ENCODE data around the gene RORC. TPM values are rescaled to one million over a fixed set of nuclear protein-coding genes. Genes with fewer than 3 reads are reported as not detected.
"Not testable (repeated sequence)": the region's sequence is repeated elsewhere in the genome, so short reads cannot be mapped to it uniquely, and the experiment has no call there.

RORC gene
- total RNA-seq, 1 donor from 2014 or later: not detected

DNA sequence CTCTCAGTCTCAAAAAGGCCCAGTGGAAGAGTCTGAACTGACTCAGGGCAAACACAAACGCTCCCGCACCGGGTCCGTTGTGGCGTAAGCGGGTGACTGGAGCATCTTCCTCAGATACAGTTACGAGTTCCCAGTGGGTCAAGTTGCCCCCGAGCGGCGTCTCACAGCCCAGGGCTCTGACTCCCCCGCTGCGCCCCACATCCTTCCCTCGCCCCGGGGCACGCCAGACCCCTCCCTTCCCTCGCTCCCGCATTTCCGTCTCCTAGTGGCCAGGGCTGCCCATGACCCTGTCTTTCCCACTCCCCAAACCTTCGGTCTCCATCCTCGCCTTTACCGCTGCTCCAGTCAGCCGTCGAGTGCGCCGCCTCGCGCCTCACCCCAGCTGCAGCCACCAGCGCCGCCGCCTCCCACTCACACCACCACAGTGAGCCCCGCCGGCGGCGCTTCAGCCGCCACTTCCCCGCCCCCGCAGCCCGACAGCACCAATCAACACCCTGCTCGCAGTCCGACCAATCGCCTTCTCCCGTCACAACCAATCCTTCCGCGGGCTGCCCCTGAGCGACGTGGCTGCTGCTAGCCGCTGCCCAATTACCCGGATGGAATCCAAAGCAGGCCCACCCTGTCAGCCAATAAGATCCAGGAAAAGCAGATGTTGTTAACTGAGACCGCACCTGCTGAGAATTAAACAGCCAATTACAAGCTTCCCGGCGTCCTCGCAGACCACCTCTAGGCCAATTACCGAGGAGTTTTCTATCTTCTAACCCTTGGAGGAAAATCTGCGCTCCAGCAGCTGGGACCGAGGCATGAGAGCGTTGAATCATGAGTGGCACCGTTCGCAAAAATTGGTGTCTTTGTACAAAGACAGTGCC lies 41.3 kb downstream of the RORC start, which contains the start of gene TDRKH:
TDRKH (minus strand) TSS at position 430 of the 869 bp plus-strand sequence. CDS start 7,478 bp downstream, outside the sequence.
- peak; percentile 95 for DNase-seq (ENCODE audit: low spot score, unreplicated experiment)
- Mint-ChIP-seq H3K27ac (peak within 1 kb of the TSS; percentile 96), H3K4me3 (ENCODE audit: low read depth) (peak within 1 kb of the TSS; percentile 86), H3K9me3 (ENCODE audit: low read depth) (no peaks in the 10 kb centered on the region), H3K4me1 (ENCODE audit: low read depth) (peaks cover 7% of the 10 kb centered on the region), H3K36me3 (ENCODE audit: insufficient read depth) (no peaks in the 10 kb centered on the region), H3K27me3 (no peaks in the 10 kb centered on the region)
- TF ChIP-seq, protein P1, sequence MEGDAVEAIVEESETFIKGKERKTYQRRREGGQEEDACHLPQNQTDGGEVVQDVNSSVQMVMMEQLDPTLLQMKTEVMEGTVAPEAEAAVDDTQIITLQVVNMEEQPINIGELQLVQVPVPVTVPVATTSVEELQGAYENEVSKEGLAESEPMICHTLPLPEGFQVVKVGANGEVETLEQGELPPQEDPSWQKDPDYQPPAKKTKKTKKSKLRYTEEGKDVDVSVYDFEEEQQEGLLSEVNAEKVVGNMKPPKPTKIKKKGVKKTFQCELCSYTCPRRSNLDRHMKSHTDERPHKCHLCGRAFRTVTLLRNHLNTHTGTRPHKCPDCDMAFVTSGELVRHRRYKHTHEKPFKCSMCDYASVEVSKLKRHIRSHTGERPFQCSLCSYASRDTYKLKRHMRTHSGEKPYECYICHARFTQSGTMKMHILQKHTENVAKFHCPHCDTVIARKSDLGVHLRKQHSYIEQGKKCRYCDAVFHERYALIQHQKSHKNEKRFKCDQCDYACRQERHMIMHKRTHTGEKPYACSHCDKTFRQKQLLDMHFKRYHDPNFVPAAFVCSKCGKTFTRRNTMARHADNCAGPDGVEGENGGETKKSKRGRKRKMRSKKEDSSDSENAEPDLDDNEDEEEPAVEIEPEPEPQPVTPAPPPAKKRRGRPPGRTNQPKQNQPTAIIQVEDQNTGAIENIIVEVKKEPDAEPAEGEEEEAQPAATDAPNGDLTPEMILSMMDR (IDR thresholded peaks at IDR 0.05; ENCODE audit: unreplicated experiment): peak; percentile 43

DNA sequence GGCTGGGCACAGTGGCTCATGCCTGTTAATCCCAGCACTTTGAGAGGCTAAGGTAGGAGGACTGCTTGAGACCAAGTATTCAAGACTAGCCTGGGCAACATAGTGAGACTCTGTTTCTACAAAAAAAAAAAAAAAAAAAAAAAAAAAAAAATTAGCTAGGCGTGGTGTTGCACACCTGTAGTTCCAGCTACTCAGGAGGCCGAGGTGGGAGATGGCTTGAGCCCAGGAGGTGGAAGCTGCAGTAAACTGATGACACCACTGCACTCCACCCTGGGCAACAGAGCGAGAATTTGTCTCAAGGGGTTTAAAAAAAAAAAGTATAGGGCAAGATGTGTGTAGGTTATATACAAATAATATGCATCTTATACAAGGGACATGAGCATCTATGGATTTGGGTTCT lies 43.9 kb downstream of the RORC start:
- DNase-seq (ENCODE audit: low spot score, unreplicated experiment): no peak
- H3K4me1 Mint-ChIP-seq (ENCODE audit: low read depth): peaks cover 7% of the 10 kb centered on the region
- H3K27me3 Mint-ChIP-seq: no peaks in the 10 kb centered on the region
- H3K9me3 Mint-ChIP-seq (ENCODE audit: low read depth): no peaks in the 10 kb centered on the region
- H3K27ac Mint-ChIP-seq: no peak overlapping the region
- H3K36me3 Mint-ChIP-seq (ENCODE audit: insufficient read depth): no peaks in the 10 kb centered on the region
- TF ChIP-seq, protein P1 (IDR thresholded peaks at IDR 0.05; ENCODE audit: unreplicated experiment): no peak
- no peak overlapping the region for H3K4me3 Mint-ChIP-seq (ENCODE audit: low read depth)

DNA sequence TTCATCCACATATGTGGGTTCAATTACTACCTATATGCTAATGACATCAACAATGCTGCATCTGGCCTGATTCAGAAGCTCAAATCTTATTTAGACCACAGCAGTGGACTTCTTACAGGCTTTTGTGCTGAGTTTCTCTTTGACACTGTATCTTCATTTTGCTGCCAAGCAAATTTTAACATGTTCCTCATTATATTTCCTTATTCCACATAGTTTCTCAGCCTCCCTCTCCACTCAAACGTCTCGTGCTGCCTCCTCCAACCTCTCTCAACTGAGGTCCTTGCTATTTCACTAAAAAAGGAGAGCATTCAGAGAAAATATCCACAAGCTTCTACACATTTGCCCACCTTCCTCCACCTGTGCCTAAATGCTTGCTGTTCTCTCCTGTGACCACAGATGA lies 47.8 kb downstream of the RORC start:
- no peak overlapping the region for H3K27ac Mint-ChIP-seq
- no peaks in the 10 kb centered on the region for H3K4me1 Mint-ChIP-seq (ENCODE audit: low read depth)
- H3K27me3 Mint-ChIP-seq: no peaks in the 10 kb centered on the region
- TF ChIP-seq, protein P1 (IDR thresholded peaks at IDR 0.05; ENCODE audit: unreplicated experiment): no peak
- peaks cover 4% of the 10 kb centered on the region for H3K36me3 Mint-ChIP-seq (ENCODE audit: insufficient read depth)
- no peaks in the 10 kb centered on the region for H3K9me3 Mint-ChIP-seq (ENCODE audit: low read depth)
- no peak overlapping the region for H3K4me3 Mint-ChIP-seq (ENCODE audit: low read depth)
- DNase-seq (ENCODE audit: low spot score, unreplicated experiment): no peak

DNA sequence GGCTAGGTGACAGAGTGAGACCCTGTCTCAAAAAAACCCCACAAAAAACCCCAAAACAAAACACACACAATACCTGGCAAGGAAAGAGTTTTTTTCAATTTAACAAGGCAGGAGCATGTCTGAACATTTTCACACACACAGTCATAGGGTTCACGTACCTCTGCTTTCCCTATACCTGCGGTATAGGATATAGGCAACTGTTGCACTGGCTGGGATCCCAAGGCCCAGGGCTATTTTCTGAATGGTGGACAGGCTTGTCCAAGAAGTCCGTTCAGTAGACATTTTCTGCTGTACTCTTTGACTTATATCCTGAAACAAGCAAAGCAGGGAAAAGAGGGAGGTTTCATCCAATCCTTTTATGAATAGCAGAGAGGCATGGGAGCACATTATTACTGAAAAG lies 48.9 kb downstream of the RORC start:
- Mint-ChIP-seq H3K27me3 (no peaks in the 10 kb centered on the region), H3K27ac (no peak overlapping the region), H3K9me3 (ENCODE audit: low read depth) (no peaks in the 10 kb centered on the region), H3K4me1 (ENCODE audit: low read depth) (no peaks in the 10 kb centered on the region), H3K4me3 (ENCODE audit: low read depth) (no peak overlapping the region), H3K36me3 (ENCODE audit: insufficient read depth) (peaks cover 10% of the 10 kb centered on the region)
- no peak for DNase-seq (ENCODE audit: low spot score, unreplicated experiment)
- TF ChIP-seq, protein P1 (IDR thresholded peaks at IDR 0.05; ENCODE audit: unreplicated experiment): no peak

DNA sequence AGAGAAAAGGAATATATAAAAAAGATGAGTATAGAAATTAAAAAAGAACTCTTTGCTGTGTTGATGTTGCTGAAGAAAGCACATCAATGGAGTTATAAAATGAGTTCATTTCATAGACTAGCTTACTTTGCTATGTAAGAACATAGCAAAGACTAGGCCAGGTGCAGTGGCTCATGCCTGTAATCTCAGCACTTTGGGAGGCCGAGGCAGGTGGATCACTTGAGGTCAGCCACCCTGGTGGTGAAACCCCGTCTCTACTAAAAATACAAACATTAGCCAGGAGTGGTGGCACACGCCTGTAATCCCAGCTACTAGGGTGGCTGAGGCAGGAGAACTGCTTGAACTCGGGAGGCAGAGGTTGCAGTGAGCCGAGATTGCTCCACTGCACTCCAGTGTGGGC lies 49.6 kb downstream of the RORC start:
- H3K4me1 Mint-ChIP-seq (ENCODE audit: low read depth); H3K27ac Mint-ChIP-seq; DNase-seq (ENCODE audit: low spot score, unreplicated experiment); H3K9me3 Mint-ChIP-seq (ENCODE audit: low read depth); H3K27me3 Mint-ChIP-seq; H3K4me3 Mint-ChIP-seq (ENCODE audit: low read depth): not testable (repeated sequence)
- peaks cover 11% of the 10 kb centered on the region for H3K36me3 Mint-ChIP-seq (ENCODE audit: insufficient read depth)

DNA sequence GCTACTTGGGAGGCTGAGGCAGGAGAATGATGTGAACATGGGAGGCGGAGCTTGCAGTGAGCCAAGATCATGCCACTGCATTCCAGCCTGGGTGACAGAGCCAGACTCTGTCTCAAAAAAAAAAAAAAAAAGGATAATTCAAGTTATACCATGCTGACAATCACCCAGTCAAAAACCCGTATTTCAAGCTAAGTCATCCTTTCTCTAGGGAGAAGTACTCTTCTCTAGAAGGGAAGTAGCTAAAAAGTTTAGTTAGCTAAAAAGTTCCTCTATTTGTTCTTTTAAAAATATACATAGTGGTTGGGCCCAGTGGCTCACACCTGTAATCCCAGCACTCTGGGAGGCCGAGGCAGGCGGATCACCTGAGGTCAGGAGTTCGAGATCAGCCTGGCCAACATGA lies 50.9 kb downstream of the RORC start:
- peaks cover 19% of the 10 kb centered on the region for H3K36me3 Mint-ChIP-seq (ENCODE audit: insufficient read depth)
- not testable (repeated sequence) for H3K27me3 Mint-ChIP-seq; H3K4me1 Mint-ChIP-seq (ENCODE audit: low read depth)

More for the DNA sequence above, 50.9 kb downstream of the RORC start:
- H3K27ac Mint-ChIP-seq; H3K4me3 Mint-ChIP-seq (ENCODE audit: low read depth); H3K9me3 Mint-ChIP-seq (ENCODE audit: low read depth); DNase-seq (ENCODE audit: low spot score, unreplicated experiment): not testable (repeated sequence)
